ENCODE measurements around the gene APOL4. TPM values are rescaled to one million over a fixed set of nuclear protein-coding genes. Genes with fewer than 3 reads are reported as not detected.
"Not testable (repeated sequence)": the region's sequence is repeated elsewhere in the genome, so short reads cannot be mapped to it uniquely, and the experiment has no call there.

The APOL4 gene
- polyA plus RNA-seq, 1 donor: 20.3 TPM

- DNase-seq (ENCODE audit: low read depth): no peak
Observed at GRCh38 chr22:36184433-36185025, 17.1 kb downstream of the APOL4 start.

DNA sequence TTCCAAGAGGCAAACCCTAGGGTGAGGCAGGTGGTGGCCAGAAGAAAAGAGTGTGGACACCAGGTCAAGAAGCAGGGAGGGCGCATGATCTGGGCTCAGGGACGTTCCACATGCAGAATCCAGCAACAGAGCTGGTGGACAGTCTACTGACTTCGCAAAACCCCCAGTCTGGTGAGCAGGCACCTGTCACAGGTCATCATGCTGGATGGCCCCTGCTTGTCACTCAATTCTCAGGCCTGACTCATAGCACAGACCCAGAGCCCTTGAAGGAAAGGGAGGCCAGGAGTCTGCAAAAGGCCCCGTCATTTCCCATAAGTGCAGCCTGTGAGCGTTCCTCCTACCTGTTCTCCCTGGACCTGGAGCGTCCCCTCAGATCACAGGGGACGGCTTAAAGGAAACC, 18.2 kb downstream of the APOL4 start:
- DNase-seq (ENCODE audit: low read depth): no peak

GRCh38 chr22:36182857-36183256, 18.8 kb downstream of the APOL4 start:
- no peak for DNase-seq (ENCODE audit: low read depth)

DNA sequence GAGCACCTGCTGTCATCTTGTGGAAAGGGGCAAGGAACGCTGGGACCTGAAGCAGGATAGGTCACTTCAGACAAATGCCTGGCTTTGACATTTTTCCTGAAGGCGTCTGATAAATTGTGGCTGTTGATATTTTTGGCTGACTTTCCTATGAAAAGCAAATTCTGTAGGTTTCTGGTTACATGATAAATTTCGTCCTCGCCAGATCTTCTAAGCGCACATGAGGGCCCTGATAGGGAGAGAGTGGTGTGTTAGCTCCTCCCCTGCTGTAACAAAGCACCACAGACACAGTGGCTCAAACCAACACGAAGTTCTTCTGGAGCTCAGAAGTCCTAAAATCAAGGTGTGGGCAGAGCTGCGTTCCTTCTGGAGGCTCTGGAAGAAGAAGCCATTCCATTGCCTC, 19.6 kb downstream of the APOL4 start:
- DNase-seq (ENCODE audit: low read depth): no peak

- DNase-seq (ENCODE audit: low read depth): no peak
Observed at GRCh38 chr22:36180928-36181327, 20.7 kb downstream of the APOL4 start.

GRCh38 chr22:36180038-36180880, 21.4 kb downstream of the APOL4 start:
- DNase-seq (ENCODE audit: low read depth): no peak

- no peak for DNase-seq (ENCODE audit: low read depth)
Observed at GRCh38 chr22:36177160-36177559, 24.4 kb downstream of the APOL4 start.

DNA sequence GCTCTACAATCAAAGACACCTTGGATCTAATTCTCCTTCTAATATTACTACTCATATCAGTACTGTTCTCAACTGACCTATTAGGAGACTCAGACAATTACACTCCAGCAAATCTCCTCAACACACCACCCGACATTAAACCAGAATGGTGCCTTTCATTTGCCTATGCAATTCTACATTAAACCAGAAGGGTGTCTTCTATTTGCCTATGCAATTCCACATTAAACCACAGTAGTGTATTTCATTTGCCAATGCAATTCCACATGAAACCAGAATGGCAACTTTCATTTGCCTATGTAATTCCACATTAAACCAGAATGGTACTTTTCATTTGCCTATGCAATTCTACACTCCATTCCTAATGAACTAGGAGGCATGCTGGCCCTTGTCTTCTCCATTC, 25.7 kb downstream of the APOL4 start:
- no peak for DNase-seq (ENCODE audit: low read depth)

- DNase-seq (ENCODE audit: low read depth): no peak
Observed at GRCh38 chr22:36171941-36172340, 29.7 kb downstream of the APOL4 start.

GRCh38 chr22:36166518-36167220, 34.9 kb downstream of the APOL4 start:
- DNase-seq (ENCODE audit: low read depth): no peak

DNA sequence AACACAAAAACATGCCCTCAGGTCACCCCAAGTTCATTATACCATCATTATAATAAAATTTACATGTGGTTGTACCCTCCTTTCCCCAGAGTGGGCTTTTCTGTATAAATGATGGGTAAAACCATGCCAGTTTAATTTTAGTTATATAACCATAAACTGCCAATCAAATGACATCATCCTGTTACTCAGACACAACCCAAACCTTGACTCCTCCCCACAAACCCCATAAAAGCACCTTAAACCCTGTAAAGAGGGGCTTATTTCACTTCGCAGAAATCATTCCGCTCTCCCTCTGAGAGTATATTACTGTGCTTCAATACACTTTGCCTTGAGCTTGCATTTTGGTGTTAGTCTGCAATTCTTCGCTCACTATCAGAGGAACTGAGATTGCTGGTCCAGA, 35.5 kb downstream of the APOL4 start:
- DNase-seq (ENCODE audit: low read depth): no peak

- no peak for DNase-seq (ENCODE audit: low read depth)
Observed at GRCh38 chr22:36165141-36165540, 36.5 kb downstream of the APOL4 start.

- DNase-seq (ENCODE audit: low read depth): no peak
Observed at GRCh38 chr22:36164621-36165020, 37.0 kb downstream of the APOL4 start.

DNA sequence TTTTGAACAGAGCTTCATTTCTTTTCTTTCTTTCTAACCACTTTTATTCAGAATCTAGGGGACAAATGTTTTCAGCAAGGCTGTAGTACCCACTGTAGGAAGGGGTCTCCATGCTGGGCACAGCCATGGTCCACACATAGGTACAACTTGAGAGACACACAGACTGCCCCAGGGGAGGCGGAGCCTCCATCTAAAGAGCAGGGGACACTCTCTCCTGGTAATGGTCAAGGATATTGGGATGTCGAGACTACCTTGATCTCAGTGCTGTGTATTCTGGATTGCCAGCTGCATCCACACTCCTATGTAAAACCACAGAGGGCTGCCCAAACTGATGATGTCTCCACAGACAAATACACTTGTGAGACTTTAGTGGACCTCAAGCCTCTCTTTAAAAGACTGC, 38.1 kb downstream of the APOL4 start:
- no peak for DNase-seq (ENCODE audit: low read depth)

DNA sequence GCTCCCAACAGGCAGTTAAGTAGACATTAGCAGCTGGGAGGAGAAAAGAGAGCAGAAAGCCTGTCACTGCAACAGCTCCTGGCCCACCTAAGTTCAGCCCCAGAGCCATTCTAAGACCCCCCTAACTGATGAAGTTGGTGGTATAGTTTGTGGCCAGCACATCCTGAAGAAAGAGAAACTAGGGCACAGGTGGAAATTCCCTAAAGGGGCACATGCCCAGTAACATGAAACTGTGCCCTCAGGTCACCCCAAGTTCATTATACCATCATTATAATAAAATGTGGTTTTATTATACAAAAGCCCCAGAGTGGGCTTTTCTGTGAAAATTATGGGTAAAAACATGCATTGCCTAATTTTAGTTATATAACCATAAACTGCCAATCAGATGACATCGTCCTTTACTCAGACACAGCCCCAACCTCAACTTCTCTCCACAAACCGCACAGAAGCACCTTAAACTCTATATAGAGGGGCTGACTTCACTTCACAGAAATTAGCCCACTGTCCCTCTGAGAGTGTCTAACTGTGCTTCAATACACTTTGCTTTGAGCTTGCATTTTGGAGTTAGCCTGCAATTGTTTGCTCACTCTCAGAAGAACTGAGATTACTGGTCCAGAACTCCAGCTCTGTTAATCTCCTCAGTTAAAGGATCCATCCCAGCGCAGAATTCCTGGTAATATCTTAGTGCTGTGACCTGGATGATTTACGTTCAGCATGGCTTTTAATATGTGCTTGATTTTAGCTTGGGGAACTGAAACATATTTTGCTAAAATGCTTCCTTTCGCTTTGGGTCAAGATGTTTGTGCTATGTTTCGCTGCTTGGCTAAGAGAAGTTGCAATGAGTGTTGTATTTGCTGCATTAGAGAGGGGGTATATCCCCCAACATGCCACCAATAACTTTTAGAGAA, 39.2 kb downstream of the APOL4 start:
- DNase-seq (ENCODE audit: low read depth): no peak

DNA sequence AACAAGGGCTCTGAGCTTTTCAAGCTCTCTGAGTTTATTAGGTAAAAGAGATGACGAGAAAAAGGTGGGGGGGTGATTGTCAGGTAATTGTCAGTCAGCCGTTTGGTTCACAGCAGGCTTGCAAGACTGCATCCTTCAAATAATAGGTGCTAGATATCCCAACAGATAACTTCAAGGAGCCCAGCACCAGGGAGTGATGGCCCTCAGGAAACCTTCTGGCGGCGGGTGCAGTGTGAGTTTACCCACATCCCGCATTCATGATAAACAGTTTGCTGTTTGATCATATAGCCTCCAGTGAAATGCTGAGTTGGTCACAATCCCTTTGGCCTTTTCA, 39.8 kb downstream of the APOL4 start:
- not testable (repeated sequence) for DNase-seq (ENCODE audit: low read depth)

GRCh38 chr22:36160499-36160942, 41.1 kb downstream of the APOL4 start, which contains the start of gene APOL3:
TSS of gene APOL3 (minus strand) at chr22:36160755. CDS start at chr22:36149055, 11,700 bp downstream.
- peak; percentile 48 for DNase-seq (ENCODE audit: low read depth)

DNA sequence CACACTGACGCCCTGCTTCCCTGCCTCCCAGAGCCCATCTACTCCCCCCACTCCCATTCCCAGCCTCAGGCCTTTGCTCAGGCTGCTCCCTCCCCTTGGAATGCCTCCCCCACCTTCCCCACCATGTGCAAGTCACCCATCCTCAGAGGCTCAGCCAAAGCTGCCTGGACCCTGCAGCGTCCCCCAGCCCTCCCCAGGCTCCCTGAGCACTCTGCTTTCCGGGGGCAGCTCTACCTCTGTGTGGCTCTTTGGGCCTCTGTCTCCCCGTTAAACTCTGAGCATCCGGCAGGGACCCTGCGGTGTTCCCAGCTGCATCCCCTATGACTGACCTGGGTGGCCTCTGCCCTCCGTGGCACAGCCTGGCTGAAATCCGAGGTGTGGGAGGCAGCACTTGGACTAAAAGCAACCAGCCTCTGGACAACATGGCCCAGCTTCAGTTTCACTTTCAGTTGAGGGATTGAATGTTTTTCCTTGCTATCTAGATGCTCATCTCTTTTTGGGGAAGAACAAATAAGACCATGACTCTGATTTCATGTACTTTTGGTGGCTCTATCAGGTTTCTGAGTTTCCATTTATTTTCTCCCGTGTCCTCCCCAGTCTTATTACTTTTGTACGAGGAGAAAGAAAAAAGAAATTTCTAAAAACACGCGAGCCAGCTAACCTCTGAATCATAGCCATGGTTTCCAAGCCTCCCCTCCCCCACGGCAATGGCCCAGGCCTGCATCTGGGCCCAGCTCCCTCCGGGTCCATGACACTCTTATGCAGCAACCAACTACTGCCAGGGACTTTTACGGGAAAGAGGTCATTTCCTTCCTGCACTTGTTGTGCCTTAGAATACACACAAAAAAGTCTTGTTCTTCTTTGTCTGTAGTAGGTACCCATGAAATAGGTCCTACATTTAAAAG, 44.8 kb downstream of the APOL4 start:
- DNase-seq (ENCODE audit: low read depth): peak; percentile 51

GRCh38 chr22:36156119-36156514, 45.5 kb downstream of the APOL4 start:
- no peak for DNase-seq (ENCODE audit: low read depth)

GRCh38 chr22:36155702-36156101, 45.9 kb downstream of the APOL4 start:
- peak; percentile 51 for DNase-seq (ENCODE audit: low read depth)
